ENCODE data around the gene FOXO3. TPM values are rescaled to one million over a fixed set of nuclear protein-coding genes. Genes with fewer than 3 reads are reported as not detected.

FOXO3 gene
- total RNA-seq, 1 donor from 2014 or later, result 15.5 TPM

DNA sequence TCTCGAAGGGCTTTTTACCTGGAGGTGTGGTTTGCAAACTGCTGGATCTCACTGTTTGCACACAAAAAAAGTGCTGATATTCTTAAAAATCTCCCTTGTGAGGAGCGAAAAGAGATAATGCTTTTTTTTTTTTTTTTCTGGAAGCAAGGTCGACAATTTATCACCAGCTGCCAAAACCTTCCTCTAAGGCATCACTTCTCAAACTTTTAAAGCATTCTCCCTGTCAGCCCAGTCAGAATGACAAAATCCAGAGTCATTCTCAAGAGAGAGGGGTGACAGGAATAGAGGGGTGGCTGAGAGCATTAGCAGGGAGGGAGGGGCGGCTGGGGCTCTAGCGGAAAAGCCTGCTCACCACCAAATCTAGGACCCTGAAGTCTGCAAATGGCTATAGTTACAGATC is 150.4 kb downstream of the FOXO3 start:
- DNase-seq (ENCODE audit: low read depth, low spot score), result no peak

- no peak for DNase-seq (ENCODE audit: low read depth, low spot score)
Observed at GRCh38 chr6:108711826-108712225, 151.1 kb downstream of the FOXO3 start.

DNA sequence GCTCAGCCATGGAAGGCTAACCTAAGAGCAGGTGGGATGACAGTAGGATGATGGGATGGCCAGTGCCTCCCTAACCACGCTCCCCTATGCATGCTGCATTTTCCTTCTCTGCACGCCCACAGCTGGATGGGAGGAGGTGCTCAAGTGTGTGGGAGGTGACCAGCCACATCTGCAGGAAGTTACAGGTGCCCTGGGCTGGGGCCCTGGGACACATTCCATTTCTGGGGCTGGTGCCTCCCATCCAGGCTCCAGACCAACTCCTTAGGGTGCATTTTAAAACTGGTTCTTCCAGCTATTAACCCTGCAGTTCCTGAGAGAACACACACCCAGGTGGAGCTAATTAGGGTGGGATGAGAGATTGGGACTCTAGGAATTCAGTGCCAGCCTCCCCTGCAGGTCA is 152.2 kb downstream of the FOXO3 start:
- no peak for DNase-seq (ENCODE audit: low read depth, low spot score)

DNA sequence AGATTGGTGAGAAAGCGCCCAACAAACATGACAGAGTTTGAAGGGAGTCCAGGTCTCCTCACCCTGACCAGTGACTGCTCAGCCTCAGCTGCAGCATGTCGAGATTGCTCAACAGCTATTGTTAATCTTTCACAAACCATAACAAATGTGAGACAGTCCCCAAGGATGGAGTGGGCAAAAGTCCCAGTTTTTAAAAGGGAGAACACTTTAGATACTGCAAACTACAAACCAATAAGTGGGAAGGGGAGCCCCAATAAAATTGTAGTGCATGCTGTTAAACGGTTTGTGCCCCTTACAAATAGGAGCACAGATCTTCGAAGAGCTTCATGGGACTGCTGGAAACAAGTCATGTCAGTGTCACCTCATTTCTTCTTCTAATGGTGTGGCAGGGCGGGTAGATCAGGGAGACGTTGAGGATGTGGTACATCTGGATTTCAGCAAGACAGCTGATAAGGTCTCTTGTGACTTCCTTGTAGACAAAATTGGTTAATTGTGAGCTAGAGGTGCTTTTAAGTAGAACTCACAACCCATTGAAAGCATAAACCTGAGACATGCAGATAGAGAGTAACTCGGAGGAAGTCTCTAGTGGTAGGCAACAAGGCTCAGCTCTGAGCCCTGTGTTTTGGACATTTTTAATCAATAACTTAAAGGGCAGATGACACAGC is 153.5 kb downstream of the FOXO3 start:
- no peak for DNase-seq (ENCODE audit: low read depth, low spot score)

GRCh38 chr6:108714766-108715414 is 154.2 kb downstream of the FOXO3 start:
- no peak for DNase-seq (ENCODE audit: low read depth, low spot score)

GRCh38 chr6:108715832-108716231 is 155.1 kb downstream of the FOXO3 start:
- no peak for DNase-seq (ENCODE audit: low read depth, low spot score)

GRCh38 chr6:108716801-108717791 is 156.4 kb downstream of the FOXO3 start:
- no peak for DNase-seq (ENCODE audit: low read depth, low spot score)

DNA sequence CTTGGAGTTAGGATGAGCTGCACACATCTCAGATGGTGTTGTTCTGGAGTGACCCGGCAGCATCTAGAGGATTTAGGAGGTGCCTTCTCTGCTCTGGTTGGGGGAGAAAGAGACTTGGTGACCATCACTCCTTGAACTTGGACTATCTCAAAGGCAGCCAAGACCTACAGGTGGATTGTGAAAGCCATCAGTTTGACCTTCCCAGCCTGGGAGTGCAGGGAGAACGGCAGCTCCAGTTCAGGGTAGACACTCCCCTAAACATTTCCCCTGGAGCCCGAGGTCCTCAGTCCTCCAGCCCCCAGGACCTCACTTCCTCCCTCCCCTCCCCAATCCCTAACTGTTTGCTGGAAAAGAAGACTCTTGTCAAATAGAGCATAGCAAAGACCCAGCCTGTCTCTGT is 158.8 kb downstream of the FOXO3 start:
- DNase-seq (ENCODE audit: low read depth, low spot score), result no peak

DNA sequence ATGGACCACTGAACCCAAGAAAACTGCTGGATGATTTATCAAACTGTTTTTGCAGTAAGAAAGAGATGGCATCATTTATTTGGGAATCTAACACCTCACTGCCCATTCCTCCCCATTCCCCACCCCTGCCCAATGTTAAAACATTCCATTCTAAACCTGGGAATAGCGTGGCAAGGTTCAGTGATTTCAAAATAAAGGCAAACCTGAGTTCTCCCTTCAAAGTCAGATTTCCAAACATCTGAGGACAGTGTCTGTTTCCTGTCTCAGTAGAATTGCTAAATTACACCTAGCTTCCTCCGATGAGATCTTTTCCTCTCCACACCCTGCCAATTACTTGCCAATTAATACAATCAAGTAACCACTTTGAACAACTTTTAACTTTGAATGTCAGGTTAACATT is 160.1 kb downstream of the FOXO3 start:
- DNase-seq (ENCODE audit: low read depth, low spot score), result no peak

DNA sequence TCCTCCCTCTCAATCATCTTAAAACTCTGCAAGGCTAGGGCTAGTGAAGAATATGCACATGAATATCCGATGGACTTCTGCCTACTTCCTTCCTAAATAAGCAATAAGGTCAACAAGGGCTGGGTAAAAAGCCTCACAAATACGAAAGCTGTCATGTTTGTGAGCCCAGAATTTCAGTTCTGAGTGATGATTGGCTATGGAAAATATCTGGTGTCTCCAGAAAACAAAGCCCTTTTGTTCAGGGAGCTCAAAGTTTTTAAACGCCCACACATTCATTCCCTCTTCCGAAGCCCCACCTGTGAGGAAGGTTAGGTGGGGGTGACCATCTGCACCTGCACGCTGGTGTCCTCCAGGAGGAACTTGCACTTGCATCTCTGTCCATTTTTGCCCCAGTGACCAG is 160.6 kb downstream of the FOXO3 start:
- DNase-seq (ENCODE audit: low read depth, low spot score), result no peak

DNA sequence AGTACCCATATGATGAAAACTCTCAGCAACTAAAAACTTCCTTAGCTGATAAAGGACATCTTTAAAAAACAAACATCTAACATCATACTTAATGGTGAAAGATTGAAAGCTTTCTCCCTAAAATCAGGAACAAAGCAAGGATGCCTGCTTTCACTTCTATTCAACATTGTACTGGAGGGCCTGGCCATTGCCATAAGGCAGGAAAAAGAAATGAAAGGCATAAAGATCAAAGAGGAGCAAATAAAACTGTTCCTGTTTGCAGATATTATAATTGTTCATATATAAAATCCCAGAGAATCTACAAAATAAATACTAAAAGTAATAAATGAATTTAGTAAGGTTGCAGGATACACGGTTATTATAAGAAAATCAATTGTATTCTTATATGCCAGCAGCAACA is 162.9 kb downstream of the FOXO3 start:
- DNase-seq (ENCODE audit: low read depth, low spot score), result no peak

GRCh38 chr6:108726726-108727339 is 166.1 kb downstream of the FOXO3 start:
- no peak for DNase-seq (ENCODE audit: low read depth, low spot score)

DNA sequence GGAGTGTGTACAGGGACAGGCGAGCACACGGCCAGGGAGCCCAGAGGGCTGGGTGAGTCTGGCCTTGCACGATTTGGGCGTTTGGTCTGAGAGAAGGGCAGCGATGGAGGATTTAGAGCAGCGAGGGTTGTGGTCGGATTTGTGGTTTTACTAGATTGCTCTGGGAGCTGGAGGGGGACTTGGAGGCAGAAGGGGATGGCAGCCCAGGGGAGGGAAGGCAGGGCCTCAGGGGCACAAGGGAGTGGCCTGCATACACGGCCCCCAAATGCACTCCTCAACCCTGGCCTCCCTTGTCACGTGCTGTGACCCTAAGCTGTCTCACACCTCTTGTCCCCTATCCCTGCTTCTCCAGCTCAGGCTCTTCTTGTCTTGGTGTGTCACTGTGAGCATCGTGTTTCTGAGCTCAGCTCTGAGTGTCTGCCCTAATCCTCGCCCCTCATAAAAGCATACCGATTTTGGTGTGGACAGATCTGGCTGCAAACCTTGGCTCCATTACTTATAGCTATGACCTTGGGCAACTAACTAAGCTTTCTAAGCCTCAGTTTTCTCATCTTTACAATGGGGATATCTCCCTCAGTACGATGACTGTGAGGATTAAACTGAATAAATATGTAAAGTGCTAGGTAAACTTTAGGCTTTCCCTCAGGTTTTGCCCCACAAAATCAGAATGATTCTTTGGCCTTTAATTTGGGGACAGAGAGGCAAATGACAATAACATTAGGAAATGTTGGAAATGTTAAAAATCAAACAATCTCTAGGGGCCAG is 167.4 kb downstream of the FOXO3 start:
- DNase-seq (ENCODE audit: low read depth, low spot score), result no peak

DNA sequence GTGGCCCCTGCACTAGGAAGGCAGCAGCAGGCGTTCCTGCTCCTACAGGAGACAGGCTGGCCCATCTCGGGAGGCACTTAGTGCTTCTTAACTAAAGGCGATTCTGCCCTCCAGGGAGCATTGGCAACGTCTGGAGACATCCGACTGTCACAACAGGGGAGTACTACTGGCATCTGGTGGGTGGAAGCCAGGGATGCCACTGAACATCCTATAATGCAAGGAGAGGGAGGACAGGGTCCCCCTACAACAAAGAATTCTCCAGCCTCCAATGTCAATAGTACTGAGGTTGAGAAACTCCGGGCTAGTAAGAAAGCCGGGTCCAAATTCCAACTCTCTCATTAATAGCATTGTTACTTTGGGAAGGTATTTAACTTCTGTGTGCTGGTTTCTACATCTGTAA is 168.1 kb downstream of the FOXO3 start:
- no peak for DNase-seq (ENCODE audit: low read depth, low spot score)

DNA sequence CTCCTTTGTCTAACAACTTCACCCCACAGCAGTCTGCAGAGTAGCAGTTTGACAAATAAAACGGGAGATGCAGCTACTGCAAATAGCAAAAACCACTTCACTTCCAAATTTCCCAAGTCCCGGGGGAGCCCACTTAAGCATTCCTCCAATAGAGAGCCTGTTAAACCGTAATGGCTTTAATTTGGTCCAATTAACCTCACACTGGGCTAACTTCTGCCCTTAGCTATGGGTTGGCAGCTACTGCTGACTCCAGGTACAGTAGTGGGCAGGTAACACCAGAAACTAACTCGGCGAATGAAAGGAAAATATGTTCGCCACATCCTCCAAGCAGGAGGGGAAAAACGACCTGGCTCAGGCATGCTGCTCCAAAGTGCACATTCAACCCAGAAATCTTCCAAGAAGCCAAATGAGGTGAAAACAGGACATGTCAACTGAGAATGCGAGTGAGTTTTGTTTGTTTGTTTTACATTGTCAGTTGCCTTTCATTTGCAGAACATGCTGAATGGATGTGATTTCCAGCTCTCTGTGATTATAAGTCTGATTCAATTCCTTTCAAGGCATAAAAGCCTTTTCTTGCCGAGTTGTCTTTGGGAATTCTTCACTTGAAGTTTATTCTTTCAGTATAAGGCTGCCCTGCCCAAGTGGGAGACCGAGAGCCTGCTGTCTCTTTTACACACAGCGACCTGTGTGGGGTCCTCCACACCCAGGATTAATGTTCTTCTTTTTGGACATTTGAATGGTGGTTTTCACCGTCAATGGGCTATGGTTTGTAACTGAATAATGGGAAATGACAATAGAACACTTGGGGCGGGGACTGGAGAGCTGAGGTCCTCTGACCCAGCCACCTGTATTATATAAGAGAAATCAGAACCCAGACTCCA is 170.2 kb downstream of the FOXO3 start:
- no peak for DNase-seq (ENCODE audit: low read depth, low spot score)

DNA sequence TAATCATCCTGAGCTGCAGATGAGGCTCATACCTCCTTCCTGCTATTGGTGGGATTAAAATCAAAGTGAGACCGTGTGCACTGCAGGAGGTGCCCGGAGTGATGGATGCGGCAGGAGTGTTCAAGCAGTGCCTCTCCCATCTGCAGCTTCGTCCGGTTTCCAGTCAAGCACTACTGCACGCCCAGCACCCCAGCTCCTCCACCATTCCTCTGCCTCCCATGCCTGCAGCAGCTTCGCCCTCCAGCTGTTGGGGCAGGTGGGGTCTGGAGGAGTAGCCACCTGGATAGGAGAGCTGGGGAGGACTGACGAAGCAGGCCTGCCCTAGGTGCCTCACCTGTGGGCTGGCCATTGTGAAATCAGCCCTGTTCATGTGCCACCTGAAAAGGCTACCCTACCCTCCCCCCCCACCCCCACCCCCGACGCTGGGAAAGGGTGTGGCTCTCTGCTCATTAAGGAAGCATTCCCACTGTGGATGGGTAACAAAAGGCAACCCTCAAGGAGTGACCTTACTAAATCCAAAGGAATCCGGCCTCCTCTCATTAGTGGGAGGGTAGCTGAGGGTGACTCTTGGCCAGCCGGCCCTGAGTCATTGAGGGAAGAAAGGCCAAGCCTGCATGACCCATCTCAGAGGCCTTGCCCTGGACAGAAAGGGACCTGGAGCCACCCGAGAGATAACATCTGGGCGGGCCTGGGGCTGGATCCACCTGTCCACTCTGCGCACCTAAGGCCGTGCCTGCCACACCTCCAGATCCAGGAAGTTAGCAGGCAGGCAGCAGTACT is 171.6 kb downstream of the FOXO3 start:
- DNase-seq (ENCODE audit: low read depth, low spot score), result no peak

- DNase-seq (ENCODE audit: low read depth, low spot score), result no peak
Observed at GRCh38 chr6:108733051-108733450, 172.3 kb downstream of the FOXO3 start.

DNA sequence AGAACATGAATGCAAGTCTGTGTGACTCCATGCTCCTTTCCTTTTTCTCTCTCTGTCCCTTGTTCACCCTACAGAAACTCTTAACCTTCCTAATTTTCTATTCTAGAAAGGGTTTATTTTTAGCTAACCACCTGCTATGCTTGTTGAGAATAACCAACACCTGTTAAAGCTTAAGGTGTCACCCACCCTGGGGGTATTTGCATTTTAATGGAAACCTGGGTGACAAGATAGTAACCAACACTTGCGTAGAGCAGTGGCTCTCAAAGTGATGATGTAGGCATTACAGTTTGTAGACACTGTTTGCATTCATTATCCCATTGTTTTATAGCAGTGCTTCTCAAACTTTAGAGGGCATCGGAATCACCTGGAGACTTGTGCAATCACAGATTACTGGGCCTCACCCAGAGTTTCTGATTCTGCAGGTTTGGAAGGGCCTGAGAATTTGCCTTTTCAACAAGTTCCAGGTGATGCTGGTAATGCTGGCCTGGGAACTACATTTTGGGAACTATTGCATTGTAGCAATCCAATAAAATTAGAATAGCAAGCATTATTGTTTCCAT is 173.1 kb downstream of the FOXO3 start:
- DNase-seq (ENCODE audit: low read depth, low spot score), result no peak

All from pulmonary artery endothelial cell (primary cell).